K562 (cell line): ENCODE measurements around the gene RABL6.

Source experiments
- CREB1 ChIP-seq, 2 experiments: sonication (generic) in 1 of 2; formaldehyde crosslinking in 1 of 2; IDR thresholded peaks; 2 replicates each; pipeline versions ENCODE4 v1.6.1 to v1.8.0; 2012 to 2022; ENCODE audit warnings: inconsistent platforms in 1 of 2, mild to moderate bottlenecking in 1 of 2, missing genetic modification reagents in 1 of 2, moderate library complexity in 1 of 2
- ERF ChIP-seq: fragments of 450-650 bp; formaldehyde crosslinking; IDR thresholded peaks from 2 replicates; pipeline ENCODE4 v1.4.0; 2020; ENCODE audit warnings: mild to moderate bottlenecking, mixed read lengths
- JUN ChIP-seq, 2 experiments: sonication (generic) in 1 of 2; formaldehyde crosslinking in 1 of 2; IDR thresholded peaks; 2 replicates each; pipeline versions ENCODE4 v1.6.1 to v1.8.0; 2012 to 2022; ENCODE audit warnings: borderline replicate concordance in 2 of 2, mild to moderate bottlenecking in 2 of 2, improper control_type of control experiment in 1 of 2, low read depth in 1 of 2, low read length in 1 of 2, missing genetic modification reagents in 1 of 2
- POLR2AphosphoS2 ChIP-seq: IDR thresholded peaks from 2 replicates; pipeline ENCODE4 v1.6.1; 2012; ENCODE audit warnings: low read length, improper control_type of control experiment
- RAD21 ChIP-seq, 2 experiments: fragments of 250-450 bp in 1 of 2; fragments of 450-650 bp in 1 of 2; sonication (Bioruptor Pico) in 1 of 2; formaldehyde crosslinking in 1 of 2; IDR thresholded peaks in 1 of 2; conservative IDR thresholded peaks in 1 of 2; 2 replicates each; pipeline versions ENCODE4 v1.4.0 to v1.8.0; 2020 to 2022; ENCODE audit warnings: mild to moderate bottlenecking in 2 of 2, moderate library complexity in 1 of 2
- RNF2 ChIP-seq: sonication (generic); IDR thresholded peaks from 2 replicates; pipeline ENCODE4 v1.6.1; 2016
- U2AF2 ChIP-seq: fragments of 200-400 bp; formaldehyde crosslinking; optimal IDR thresholded peaks from 2 replicates; pipeline ENCODE3; 2017; ENCODE audit warnings: low read depth, mild to moderate bottlenecking, low read length
- USF2 ChIP-seq: sonication (generic); formaldehyde crosslinking; IDR thresholded peaks from 2 replicates; pipeline ENCODE4 v1.5.0; 2020; ENCODE audit warnings: missing genetic modification reagents
- ZC3H4 ChIP-seq: sonication (generic); formaldehyde crosslinking; IDR thresholded peaks from 2 replicates; pipeline ENCODE4 v1.9.0; 2021; ENCODE audit warnings: missing genetic modification reagents, borderline replicate concordance
- ZNF212 ChIP-seq: fragments of 450-650 bp; formaldehyde crosslinking; IDR thresholded peaks from 2 replicates; pipeline ENCODE4 v1.4.0; 2020; ENCODE audit warnings: mild to moderate bottlenecking
- ZNF609 ChIP-seq: sonication (generic); formaldehyde crosslinking; IDR thresholded peaks from 2 replicates; pipeline ENCODE4 v1.8.1; 2023; ENCODE audit warnings: missing genetic modification reagents, mild to moderate bottlenecking, borderline replicate concordance

DNA sequence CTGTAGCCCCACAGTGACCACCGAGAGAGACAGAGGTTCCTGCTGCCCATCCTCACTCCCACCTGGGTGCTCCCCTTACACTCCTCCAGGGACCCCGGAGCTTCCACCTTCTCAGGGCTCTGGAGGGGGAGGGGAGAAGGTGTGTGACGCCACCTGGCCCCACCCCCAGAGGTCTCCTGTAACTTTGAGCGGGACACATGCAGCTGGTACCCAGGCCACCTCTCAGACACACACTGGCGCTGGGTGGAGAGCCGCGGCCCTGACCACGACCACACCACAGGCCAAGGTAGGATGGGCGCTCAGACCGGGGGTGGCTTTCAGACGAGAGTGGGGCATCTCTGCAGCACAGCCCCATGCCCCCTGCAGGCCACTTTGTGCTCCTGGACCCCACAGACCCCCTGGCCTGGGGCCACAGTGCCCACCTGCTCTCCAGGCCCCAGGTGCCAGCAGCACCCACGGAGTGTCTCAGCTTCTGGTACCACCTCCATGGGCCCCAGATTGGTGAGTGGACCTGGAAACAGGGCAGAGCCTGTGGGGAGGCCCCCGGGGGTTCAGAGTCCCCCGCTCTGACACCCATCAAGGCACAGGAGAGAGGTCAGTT, 48.9 kb downstream of the RABL6 start:
- no peak for TF ChIP-seq U2AF2
- no peak for TF ChIP-seq POLR2AphosphoS2
- TF ChIP-seq USF2: no peak
- no peak for TF ChIP-seq ZC3H4
- no peak for TF ChIP-seq RNF2
- TF ChIP-seq ERF (CRISPR knock-in tag): no peak
- TF ChIP-seq ZNF609: no peak
- no peak for TF ChIP-seq ZNF212
- TF ChIP-seq JUN (IDR thresholded peaks at IDR 0.05; ENCODE audit: borderline replicate concordance, low read depth, low read length): no peak
- no peak for TF ChIP-seq JUN (CRISPR knock-in tag; IDR thresholded peaks at IDR 0.05; ENCODE audit: borderline replicate concordance)
- TF ChIP-seq CREB1 (IDR thresholded peaks at IDR 0.05): no peak
- TF ChIP-seq CREB1 (CRISPR knock-in tag; IDR thresholded peaks at IDR 0.05): no peak
- TF ChIP-seq RAD21 (CRISPR knock-in tag; conservative IDR thresholded peaks at IDR 0.05 in 1 of 2, IDR thresholded peaks at IDR 0.05 in 1 of 2): no peak
